Vagina (tissue), 2 donors: Measurements from ENCODE around the gene MYOD1. TPM values are rescaled to one million over a fixed set of nuclear protein-coding genes. Genes with fewer than 3 reads are reported as not detected.

Source experiments
- DNase-seq, 2 donors: peaks; one replicate each; pipeline ENCODE4 v3.0.0-alpha.2; 2017; ENCODE audit errors: extremely low spot score in 2 of 2
- H3K27ac ChIP-seq: fragments of 200-600 bp; sonication (generic); one replicate; pipeline ENCODE4 v1.5.1; 2019
- H3K27me3 ChIP-seq: fragments of 200-600 bp; sonication (generic); one replicate; pipeline ENCODE4 v1.5.1; 2019
- H3K36me3 ChIP-seq, 2 donors: fragments of 200-600 bp; sonication (generic); one replicate each; pipeline ENCODE4 v1.5.1; 2017 to 2019
- H3K4me1 ChIP-seq: fragments of 200-600 bp; sonication (generic); one replicate; pipeline ENCODE4 v1.5.1; 2019
- H3K4me3 ChIP-seq, 2 donors: fragments of 200-600 bp; sonication (generic); 1 replicate in 1 of 2; 2 replicates in 1 of 2; pipeline ENCODE4 v1.5.1; 2016 to 2019
- H3K9me3 ChIP-seq: fragments of 200-600 bp; sonication (generic); one replicate; pipeline ENCODE4 v1.5.1; 2019
- CTCF ChIP-seq, 3 experiments: fragments of 450-650 bp in 2 of 3; fragments of 200-600 bp in 1 of 3; sonication (generic) in 1 of 3; IDR thresholded peaks; one replicate each; pipeline ENCODE4 v1.5.1; 2017 to 2019; ENCODE audit warnings: antibody characterized with exemption in 3 of 3, mild to moderate bottlenecking in 2 of 3, moderate library complexity in 2 of 3
- POLR2A ChIP-seq, 2 donors: fragments of 450-650 bp; IDR thresholded peaks; one replicate each; pipeline ENCODE4 v1.6.1; 2017; ENCODE audit warnings: antibody characterized with exemption in 2 of 2, mild to moderate bottlenecking in 2 of 2, moderate library complexity in 2 of 2
- POLR2AphosphoS5 ChIP-seq, 2 donors: sonication (generic); formaldehyde crosslinking; IDR thresholded peaks; one replicate each; pipeline ENCODE4 v1.9.0; 2017; ENCODE audit warnings: antibody characterized with exemption in 2 of 2, mild to moderate bottlenecking in 2 of 2, low read depth in 1 of 2; ENCODE audit not compliant: insufficient read depth in 1 of 2
- intact Hi-C: fragments of 100-400 bp; cut with DNase I; formaldehyde crosslinking; loops from one replicate; pipeline ENCODE4 v1.15.1; 2023
- total RNA-seq: library from RNA; depleted of rRNA; stranded (reverse); fragments of >200 nt; gene quantifications from one replicate; pipeline ENCODE4 v1.2.3, GENCODE V29; 2016

MYOD1 gene
- total RNA-seq, 1 donor from 2014 or later: not detected

GRCh38 chr11:17683377-17684161 lies 35.8 kb upstream of the MYOD1 start:
- Histone ChIP-seq H3K4me3 (no peak overlapping the region), H3K27me3 (no peaks in the 10 kb centered on the region), H3K9me3 (no peaks in the 10 kb centered on the region), H3K36me3 (no peaks in the 10 kb centered on the region), H3K27ac (no peak overlapping the region), H3K4me1 (no peaks in the 10 kb centered on the region)
- intact Hi-C loops: no loop called here
- no peak for DNase-seq
- no peak for TF ChIP-seq POLR2AphosphoS5 (IDR thresholded peaks at IDR 0.05; ENCODE audit: insufficient read depth in 1 of 2, low read depth in 1 of 2)
- no peak for TF ChIP-seq CTCF (IDR thresholded peaks at IDR 0.05)
- no peak for TF ChIP-seq POLR2A (IDR thresholded peaks at IDR 0.05)

- H3K27ac ChIP-seq: no peak overlapping the region
- TF ChIP-seq POLR2AphosphoS5 (IDR thresholded peaks at IDR 0.05; ENCODE audit: insufficient read depth in 1 of 2, low read depth in 1 of 2) (no peak), CTCF (IDR thresholded peaks at IDR 0.05) (no peak), POLR2A (IDR thresholded peaks at IDR 0.05) (no peak)
- H3K27me3 ChIP-seq: no peaks in the 10 kb centered on the region
- DNase-seq: no peak
- intact Hi-C loops: no loop called here
- no peaks in the 10 kb centered on the region for H3K9me3 ChIP-seq
- no peak overlapping the region for H3K4me3 ChIP-seq
- H3K36me3 ChIP-seq: no peaks in the 10 kb centered on the region
- no peaks in the 10 kb centered on the region for H3K4me1 ChIP-seq
Observed at GRCh38 chr11:17684550-17684949, 34.8 kb upstream of the MYOD1 start.

- Histone ChIP-seq H3K27ac (no peak overlapping the region), H3K4me3 (no peak overlapping the region), H3K9me3 (no peaks in the 10 kb centered on the region), H3K27me3 (no peaks in the 10 kb centered on the region), H3K36me3 (no peaks in the 10 kb centered on the region), H3K4me1 (no peaks in the 10 kb centered on the region)
- no peak for DNase-seq
- TF ChIP-seq POLR2AphosphoS5 (IDR thresholded peaks at IDR 0.05; ENCODE audit: insufficient read depth in 1 of 2, low read depth in 1 of 2): no peak
- TF ChIP-seq CTCF (IDR thresholded peaks at IDR 0.05): no peak
- no peak for TF ChIP-seq POLR2A (IDR thresholded peaks at IDR 0.05)
- intact Hi-C loops: no loop called here
Observed at GRCh38 chr11:17686231-17686980, 33.0 kb upstream of the MYOD1 start.

GRCh38 chr11:17687946-17688670 lies 31.3 kb upstream of the MYOD1 start:
- intact Hi-C loops: no loop called here
- H3K4me3 ChIP-seq: no peak overlapping the region
- H3K4me1 ChIP-seq: no peaks in the 10 kb centered on the region
- DNase-seq: peak in 1 of 2 donors; percentile 64
- H3K9me3 ChIP-seq: no peaks in the 10 kb centered on the region
- H3K36me3 ChIP-seq: no peaks in the 10 kb centered on the region
- no peak overlapping the region for H3K27ac ChIP-seq
- H3K27me3 ChIP-seq: no peaks in the 10 kb centered on the region
- TF ChIP-seq CTCF (IDR thresholded peaks at IDR 0.05) (no peak), POLR2A (IDR thresholded peaks at IDR 0.05) (no peak), POLR2AphosphoS5 (IDR thresholded peaks at IDR 0.05; ENCODE audit: insufficient read depth in 1 of 2, low read depth in 1 of 2) (no peak)
